HG02588 (cell line): ENCODE measurements around the gene IL31.

Experiments
- ATAC-seq: cut with Tn5 transposase; IDR thresholded peaks from one replicate; pipeline ENCODE4 v1.9.1; 2021; ENCODE audit warnings: mild to moderate bottlenecking, moderate library complexity; ENCODE audit not compliant: unreplicated experiment

Gene IL31

DNA sequence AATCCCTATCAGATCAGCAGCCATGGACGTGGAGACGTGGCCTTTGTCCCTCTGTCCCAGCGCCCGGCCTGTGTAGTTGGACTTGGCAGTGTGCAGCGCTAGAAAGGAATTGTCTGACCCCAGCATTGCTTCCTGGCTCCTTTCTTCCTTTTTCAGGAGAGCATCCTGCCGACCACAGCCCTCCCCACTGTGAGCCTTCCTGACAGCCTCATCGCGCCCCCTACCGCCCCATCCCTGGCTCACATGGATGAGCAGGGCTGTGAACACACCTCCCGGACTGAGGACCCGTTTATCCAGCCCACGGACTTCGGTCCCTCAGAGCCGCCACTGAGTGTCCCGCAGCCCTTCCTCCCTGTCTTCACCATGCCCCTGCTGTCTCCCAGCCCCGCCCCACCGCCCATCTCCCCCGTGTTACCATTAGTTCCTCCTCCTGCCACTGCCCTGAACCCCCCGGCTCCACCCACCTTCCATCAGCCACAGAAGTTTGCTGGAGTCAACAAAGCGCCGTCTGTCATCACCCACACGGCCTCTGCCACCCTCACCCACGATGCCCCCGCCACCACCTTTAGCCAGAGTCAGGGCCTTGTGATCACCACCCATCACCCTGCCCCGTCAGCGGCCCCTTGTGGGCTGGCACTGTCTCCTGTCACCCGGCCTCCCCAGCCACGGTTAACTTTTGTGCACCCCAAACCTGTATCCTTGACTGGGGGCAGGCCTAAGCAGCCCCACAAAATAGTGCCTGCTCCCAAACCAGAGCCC, 40.6 kb downstream of the IL31 start:
- no peak for ATAC-seq

DNA sequence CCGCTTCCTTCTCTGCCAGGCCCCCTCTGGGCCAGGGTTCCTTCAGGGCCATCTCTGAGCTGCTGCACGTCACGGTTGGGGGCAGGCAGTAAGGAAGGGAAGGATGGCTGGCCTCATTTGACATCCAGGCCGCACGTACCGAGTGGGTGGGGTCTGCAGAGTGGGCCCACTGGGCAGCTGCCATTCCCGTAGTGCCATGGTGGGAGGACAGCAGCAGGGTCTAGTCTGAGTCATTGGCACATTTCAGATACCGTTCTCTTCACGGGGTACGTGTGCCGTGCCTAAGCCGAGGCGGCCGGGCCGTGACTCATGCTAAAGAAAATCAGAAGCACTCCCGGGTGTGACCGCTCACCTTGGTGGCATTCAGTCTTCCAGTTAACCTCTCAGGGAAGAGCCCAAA, 43.9 kb downstream of the IL31 start:
- ATAC-seq = no peak

DNA sequence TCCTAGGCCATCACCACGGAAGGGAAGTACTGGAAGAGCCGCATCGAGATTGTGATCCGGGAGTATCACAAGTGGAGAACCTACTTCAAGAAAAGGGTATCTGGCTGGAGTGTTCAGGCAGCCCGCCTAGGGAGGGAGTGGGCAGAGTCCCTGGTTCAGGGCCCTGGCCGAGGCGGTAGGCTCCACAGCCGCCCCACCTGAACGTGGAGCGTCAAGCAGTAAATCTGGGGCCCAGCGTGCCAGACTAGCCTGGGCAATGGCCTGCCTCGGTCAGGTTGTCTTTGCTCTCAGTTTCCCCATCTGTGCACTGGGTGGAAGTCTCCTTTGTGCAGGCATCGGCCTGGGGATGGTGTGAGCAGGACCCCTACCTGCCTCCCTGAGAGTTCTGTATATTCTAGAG, 44.9 kb downstream of the IL31 start:
- no peak for ATAC-seq

DNA sequence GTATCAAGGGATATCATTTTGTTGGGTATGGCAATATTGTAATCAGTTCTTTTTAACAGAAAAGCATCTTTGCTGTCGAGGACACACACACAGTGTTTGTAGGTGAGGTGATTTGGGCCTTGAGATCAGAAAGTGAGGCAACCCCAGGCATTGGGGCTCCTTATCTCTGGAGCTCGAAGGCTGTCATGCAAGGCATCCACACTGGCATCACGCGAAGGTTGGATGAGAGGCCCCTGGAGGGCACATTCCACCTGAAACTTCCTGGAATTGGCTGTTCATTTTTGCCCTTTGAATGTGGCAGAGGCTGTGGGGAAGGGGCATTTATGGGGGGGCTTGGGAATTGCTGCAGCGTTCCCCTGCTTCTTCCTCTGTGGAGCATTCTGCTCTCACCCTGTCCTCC, 45.5 kb downstream of the IL31 start:
- no peak for ATAC-seq

DNA sequence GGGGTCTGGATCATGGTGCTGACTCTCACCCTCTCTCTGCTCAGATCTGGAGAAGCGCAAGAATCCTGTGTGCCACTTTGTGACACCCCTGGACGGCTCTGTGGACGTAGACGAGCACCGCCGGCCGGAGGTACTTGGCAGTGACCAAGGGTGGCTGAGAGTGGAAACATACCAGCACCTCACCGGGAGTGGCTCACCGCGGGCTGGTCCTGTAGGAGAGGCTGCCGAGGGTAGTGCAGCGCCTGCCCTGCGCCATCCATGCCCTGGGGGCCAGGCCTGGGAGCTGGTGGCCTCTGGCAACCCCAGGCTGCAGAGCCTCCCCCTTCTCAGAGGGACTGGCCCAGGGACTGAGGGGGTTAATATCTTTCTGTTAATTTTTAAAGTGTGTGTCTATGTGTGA, 46.2 kb downstream of the IL31 start:
- no peak for ATAC-seq

DNA sequence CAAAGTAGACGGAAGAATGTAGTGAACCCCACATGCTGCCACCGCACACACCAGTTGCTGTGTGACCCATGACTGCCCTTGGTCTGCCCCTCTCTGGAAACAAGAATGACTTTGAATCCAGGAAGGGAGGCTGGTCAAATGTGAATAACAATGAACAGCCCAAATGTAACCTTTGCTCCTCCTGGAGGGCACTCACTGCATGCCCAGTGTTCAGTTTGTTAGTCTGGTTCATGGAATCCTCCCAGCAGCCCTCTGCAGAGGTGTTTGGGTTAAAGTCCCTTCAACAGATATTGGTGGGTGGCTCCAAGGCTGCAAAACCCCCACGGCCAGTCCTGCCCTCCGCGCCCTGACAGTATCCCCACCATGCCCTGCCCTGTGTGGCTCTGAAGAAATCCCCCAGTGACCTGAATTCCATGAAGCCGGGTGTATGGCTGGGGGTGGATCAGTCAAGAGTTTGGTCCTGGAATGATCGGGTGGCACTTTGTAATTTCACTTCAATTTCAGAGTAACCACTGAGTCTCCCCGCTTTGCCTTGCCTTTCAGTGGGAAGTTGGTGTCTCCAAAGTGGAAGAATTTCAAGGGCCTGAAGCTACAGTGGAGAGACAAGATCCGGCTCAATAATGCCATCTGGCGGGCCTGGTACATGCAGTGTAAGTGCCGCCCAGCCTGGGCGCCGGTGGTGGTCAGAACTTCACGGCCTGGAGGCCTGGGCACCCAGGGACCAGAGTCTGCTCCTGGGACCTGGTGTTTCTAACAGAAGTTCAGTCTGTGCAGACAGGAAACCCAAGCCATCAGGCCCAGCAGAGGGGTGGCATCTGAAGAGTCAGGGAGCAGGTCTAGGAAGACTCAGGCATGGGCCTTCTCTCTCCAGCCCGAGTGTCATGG, 47.1 kb downstream of the IL31 start:
- no peak for ATAC-seq

DNA sequence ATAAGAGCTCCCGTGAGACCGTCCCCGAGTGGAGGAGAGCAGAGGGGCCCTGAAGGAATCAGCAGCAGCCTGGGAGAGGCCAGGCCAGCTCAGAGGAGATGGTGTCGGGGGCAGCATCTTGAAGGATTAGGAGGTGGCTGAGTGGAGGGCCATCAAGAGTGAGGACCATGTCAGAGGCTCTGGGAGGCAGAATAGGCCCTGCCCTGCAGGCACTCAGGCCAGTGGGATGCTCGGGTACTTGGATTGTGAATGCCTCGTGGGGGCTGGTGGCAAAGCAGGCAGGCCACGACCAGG, 47.7 kb downstream of the IL31 start:
- ATAC-seq = no peak

DNA sequence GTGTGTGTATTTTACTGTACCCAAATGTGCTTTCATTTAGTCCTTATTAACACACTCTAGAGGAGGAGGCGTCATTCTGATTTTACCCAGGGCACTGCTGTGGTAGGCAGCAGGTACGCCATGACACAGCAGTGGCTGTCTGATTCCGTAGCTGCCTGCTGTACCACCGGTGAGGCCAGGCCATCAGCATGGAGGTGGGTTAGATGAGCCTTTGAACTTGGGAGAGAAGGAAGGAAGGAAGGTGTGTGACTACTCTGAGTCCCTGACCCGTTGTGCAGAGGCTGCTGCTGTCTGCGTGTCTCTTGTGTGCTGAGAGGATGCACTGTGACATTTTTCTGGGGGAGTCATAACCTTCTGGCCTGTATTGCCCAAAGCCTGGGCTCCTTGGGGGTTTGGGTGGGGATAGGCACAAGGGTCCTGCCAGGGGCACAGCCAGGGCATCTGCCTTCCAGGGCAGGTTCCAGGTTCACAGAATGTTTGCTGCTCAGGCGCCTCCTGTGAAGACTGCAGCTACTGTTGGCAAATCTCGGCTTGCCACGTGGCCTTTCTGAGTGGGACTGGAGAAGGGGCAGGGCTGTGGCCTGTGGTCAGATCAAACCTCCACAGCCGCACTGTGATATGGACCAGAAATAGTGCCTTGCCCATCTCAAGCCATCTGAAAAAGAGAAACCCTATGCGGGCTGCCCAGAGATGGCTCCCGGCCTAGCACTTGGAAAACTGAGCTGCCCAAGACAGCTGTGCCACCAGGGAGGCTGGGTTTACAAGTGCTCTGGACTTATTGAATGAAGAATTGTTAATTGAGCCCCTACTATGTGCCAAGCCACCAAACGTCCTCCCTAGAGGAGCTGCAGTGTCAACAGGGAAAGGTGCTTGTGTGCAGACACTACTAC, 48.3 kb downstream of the IL31 start:
- ATAC-seq = no peak

DNA sequence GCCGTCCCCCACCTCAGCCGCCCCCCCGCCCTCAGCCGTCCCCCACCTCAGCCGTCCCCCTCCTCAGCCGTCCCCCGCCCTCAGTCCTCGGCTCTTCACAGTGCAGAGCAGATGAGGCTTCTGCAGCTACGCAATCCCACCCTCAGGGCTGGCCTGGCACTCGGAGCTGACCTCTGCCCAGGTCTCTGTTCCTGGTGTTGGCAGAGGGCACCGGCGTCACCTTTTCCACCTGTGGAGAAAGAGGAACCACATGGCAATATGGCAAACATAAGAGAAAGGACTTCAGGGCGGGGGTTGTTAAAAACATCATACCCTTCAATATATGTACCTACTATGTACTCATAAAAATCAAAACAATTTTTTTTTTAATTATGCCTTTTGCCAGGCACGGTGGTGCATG, 49.7 kb downstream of the IL31 start:
- ATAC-seq = no peak

DNA sequence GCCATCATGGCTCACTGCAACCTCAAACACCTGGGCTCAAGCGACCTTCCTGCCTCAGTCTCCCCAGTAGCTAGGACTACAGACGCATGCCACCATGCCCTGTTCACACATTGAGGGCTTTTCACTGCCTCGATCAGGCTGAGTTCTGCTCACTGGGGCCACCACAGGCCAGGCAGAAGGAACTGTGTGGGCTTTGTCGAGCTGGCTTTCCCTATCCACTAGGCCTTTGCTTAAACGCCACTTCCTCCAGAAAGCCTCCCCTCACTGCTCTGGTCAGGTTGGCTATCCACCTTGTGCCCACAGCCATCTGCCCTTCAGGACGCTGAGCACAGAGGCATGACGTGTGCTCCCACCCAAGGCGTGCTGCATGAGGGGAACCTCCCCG, 50.3 kb downstream of the IL31 start:
- ATAC-seq = no peak

DNA sequence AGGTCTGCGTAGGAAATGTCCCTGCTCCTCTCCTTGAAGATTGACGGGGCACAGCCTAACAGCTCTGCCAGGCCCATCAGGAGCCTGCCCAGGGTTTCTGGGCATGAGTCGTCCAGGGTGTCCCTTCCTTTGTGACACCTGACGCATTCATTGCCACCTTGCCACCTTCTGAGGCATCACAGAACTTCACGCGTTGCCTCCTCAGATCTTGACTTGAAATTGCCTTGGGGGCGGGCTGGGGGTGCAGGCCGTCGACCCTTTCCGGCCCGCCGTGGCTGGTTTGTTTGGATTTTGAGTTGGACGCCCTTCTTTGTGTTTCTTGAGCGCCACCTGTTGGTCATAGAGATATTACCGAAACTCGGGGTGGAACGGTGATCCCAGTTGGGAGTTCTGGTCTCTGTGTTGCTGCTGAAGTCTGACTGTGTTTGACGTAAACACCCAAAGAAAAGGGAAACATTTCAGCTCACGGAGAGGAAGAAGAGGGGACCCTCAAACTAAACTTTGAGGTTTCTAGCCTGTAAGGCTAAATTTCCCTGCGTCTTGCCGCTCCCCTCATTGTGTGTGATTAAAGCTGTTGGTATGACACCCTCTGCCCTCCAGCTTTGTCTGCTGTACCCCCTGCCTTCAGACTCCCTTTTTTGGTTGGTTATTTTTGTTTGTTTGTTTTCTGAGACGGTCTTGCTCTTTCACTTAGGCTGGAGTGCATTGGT, 50.8 kb downstream of the IL31 start:
- no peak for ATAC-seq
